GM12872 (cell line): ENCODE results near the gene DDX19B.

Experiments
- CTCF ChIP-seq: IDR thresholded peaks from 3 replicates; pipeline ENCODE4 v1.5.1; 2011; ENCODE audit warnings: low read depth, mild to moderate bottlenecking, low read length, moderate library complexity; ENCODE audit not compliant: insufficient read depth

DDX19B gene

GRCh38 chr16:70375636-70376611, 76.9 kb downstream of the DDX19B start:
- TF ChIP-seq CTCF = no peak

- no peak for TF ChIP-seq CTCF
Measured at GRCh38 chr16:70377782-70378181, 78.8 kb downstream of the DDX19B start.

GRCh38 chr16:70378869-70379493, 80.0 kb downstream of the DDX19B start:
- no peak for TF ChIP-seq CTCF

GRCh38 chr16:70380248-70380918, 81.4 kb downstream of the DDX19B start:
- TF ChIP-seq CTCF = no peak

GRCh38 chr16:70380919-70381603, 82.1 kb downstream of the DDX19B start:
- TF ChIP-seq CTCF = peak; percentile 45; the same call in 2 of the 3 replicates

- no peak for TF ChIP-seq CTCF
Measured at GRCh38 chr16:70381604-70382342, 82.8 kb downstream of the DDX19B start.
